Gastrocnemius medialis (tissue), 4 donors: ENCODE data around the gene IL21R.

Source experiments
- CTCF ChIP-seq, 5 experiments: fragments of 450-650 bp in 3 of 5; fragments of 200-600 bp in 2 of 5; sonication (generic) in 2 of 5; IDR thresholded peaks in 4 of 5; conservative IDR thresholded peaks in 1 of 5; 1 replicate in 4 of 5; 2 replicates in 1 of 5; pipeline ENCODE4 v1.5.1; 2016 to 2019; ENCODE audit warnings: antibody characterized with exemption in 5 of 5, mild to moderate bottlenecking in 3 of 5, moderate library complexity in 3 of 5
- POLR2A ChIP-seq, 2 donors: fragments of 450-650 bp; IDR thresholded peaks; one replicate each; pipeline ENCODE4 v1.6.1; 2017; ENCODE audit warnings: antibody characterized with exemption in 2 of 2, mild to moderate bottlenecking in 2 of 2, moderate library complexity in 2 of 2

DNA sequence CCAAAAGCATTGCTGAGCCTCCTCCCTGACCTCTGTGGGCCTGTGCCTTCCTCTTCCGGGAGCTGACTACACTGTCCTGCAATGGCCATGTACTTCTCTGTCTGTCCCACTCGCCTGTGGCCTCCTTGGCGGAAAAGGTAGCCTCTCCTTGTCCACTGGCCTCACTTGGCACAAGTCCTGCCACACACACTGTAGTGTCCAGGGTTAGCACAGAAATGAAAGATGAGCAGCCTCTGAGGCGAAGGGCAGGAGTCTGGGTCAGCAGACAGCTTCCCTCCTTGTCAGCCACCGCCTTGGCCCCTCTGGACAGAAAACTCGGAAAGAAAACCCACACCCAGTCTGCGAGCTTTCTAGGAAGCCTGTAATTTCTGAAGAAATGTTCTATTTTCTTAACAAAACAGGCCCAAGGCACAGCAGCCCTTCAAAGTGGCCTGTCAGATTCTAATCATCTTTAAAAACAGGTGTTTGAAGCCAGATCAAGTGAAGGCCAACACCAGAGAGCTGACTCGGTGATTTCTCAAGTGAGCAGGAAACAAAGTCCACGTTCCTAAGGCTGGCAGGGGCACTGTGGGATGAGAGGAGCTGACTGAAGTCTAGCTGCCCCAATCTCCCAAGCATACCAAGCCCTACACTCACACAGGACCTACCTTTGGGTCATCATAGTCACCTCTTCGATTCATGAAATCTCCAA, 80.6 kb downstream of the IL21R start:
- TF ChIP-seq POLR2A (IDR thresholded peaks at IDR 0.05) (no peak), CTCF (IDR thresholded peaks at IDR 0.05 in 4 of 5, conservative IDR thresholded peaks at IDR 0.05 in 1 of 5) (no peak)
